ENCODE data around the gene TMEM51. TPM values are rescaled to one million over a fixed set of nuclear protein-coding genes. Genes with fewer than 3 reads are reported as not detected.

The TMEM51 gene
- total RNA-seq, 1 donor from 2014 or later: 86.7 TPM

DNA sequence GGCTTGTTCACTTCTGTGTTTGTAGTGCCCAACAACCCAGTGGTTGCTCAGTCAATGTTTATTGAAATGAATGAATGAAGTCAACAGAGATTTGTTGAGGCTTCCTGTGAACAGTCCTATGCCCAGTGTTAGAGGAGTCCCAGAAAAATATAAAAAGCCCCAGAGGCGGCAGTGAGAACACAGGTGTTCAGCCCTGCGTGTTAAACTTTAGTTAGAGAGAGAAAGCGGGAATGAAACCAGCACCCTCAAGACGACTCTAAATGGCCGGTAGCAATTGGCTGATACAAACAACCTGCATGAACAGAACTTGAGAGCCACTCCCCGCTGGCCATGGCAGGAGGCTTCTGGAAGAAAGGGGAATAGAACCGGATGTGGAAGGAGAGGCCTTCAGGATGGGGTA lies 22.6 kb downstream of the TMEM51 start:
- no peak for DNase-seq (ENCODE audit: low read depth)
- H3K4me3 ChIP-seq (ENCODE audit: low read depth, low read length): no peak overlapping the region
- no peak for TF ChIP-seq CTCF (conservative IDR thresholded peaks at IDR 0.05; ENCODE audit: low read depth, low read length)

- TF ChIP-seq CTCF (conservative IDR thresholded peaks at IDR 0.05; ENCODE audit: low read depth, low read length): no peak
- no peak for DNase-seq (ENCODE audit: low read depth)
- no peak overlapping the region for H3K4me3 ChIP-seq (ENCODE audit: low read depth, low read length)
These were observed 23.5 kb downstream of the TMEM51 start for GRCh38 chr1:15176898-15177665.

DNA sequence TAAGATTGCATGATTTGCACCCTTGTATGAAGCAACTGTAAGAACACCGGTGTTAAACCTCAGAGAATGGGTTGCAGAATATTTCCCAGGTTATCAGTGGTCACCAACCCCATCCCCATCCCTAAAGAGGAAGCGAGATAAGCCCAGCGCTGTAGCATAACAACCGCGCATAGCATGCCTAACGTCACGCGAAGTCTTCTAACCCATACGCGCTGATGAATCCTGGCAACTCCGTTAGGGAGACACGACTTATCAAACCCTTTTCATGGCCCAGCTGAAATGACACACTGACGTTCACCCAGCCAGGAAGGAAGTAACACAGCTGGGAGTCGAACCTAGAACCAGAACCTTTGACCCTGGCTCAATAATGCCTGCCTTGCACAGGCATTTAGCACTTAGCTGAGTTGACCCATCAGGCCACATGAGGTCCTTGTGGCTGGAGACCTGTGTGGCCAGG lies 24.2 kb downstream of the TMEM51 start:
- no peak for TF ChIP-seq CTCF (conservative IDR thresholded peaks at IDR 0.05; ENCODE audit: low read depth, low read length)
- DNase-seq (ENCODE audit: low read depth): no peak
- H3K4me3 ChIP-seq (ENCODE audit: low read depth, low read length): no peak overlapping the region

DNA sequence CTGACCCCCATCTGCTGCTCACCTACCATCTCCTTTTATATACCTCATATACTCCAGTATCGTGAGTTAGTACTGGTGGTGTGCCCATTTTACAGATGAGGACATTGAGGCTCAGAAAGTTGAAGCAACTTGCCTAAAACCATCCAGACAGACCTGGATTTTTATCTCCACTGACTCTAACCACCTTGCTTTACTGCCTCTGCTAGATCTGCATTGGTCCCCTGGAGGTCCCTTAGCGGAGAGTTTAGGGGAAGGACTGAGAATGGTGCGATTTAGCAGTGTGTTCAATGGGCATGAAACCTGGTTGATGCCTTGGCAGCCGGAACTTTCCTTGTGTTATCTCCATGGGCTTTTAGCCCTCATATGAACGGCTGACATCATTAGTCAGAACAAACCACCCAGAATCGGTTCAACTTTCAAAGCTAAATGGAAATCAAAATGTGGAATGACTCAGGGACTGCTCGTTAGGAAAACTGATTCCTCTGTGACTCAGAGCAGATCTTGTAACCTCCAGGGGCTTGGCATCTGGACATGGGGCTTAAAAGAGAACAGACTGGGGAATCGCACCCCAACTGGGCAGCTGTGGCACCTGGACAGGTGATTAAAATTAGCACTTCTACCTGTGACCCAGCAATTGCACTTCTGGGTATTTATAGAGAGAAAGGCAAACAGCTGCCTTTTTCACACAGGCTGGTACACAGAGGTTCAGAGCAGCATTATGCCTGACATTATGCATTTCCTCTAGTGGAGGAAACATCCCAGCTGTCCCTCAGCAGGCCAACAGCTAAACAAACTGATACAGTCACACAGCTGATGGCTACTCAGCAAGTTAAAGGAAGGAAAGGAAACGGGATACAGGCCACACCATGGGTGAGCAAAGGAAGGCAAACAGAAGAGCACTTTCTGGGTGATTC lies 25.3 kb downstream of the TMEM51 start:
- no peak for TF ChIP-seq CTCF (conservative IDR thresholded peaks at IDR 0.05; ENCODE audit: low read depth, low read length)
- peak; percentile 96 for DNase-seq (ENCODE audit: low read depth)
- no peak overlapping the region for H3K4me3 ChIP-seq (ENCODE audit: low read depth, low read length)

- no peak for DNase-seq (ENCODE audit: low read depth)
- no peak for TF ChIP-seq CTCF (conservative IDR thresholded peaks at IDR 0.05; ENCODE audit: low read depth, low read length)
- H3K4me3 ChIP-seq (ENCODE audit: low read depth, low read length): no peak overlapping the region
These were observed 25.9 kb downstream of the TMEM51 start for GRCh38 chr1:15179485-15179883.

DNA sequence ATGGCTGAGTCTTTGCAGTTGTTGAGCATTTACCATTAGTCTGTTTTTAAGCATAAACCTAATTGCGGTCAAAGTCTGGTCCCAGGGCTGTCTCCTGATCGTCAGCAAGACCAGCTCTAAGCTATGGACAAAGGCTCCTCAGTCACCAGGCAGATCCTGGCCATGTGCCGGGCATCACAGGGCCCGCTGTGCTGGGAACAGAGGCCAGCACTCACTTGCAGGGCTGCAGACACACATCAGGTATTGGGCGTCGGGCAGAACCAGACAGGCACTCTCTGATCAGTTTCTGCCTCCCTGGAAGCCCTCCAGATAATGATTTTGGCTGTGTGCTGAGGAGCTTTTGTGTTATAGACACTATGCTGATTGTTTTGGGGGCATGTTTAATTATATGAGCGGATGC lies 26.6 kb downstream of the TMEM51 start:
- no peak overlapping the region for H3K4me3 ChIP-seq (ENCODE audit: low read depth, low read length)
- DNase-seq (ENCODE audit: low read depth): no peak
- TF ChIP-seq CTCF (conservative IDR thresholded peaks at IDR 0.05; ENCODE audit: low read depth, low read length): no peak

Data from epithelial cell of proximal tubule (primary cell).